ENCODE measurements around the gene ETNK1. TPM values are rescaled to one million over a fixed set of nuclear protein-coding genes. Genes with fewer than 3 reads are reported as not detected.
"Not testable (repeated sequence)": the region's sequence is repeated elsewhere in the genome, so short reads cannot be mapped to it uniquely, and the experiment has no call there.

Gene ETNK1
- total and polyA plus RNA-seq, 4 donors, result 14.3 to 129 (median 48.5) TPM

DNA sequence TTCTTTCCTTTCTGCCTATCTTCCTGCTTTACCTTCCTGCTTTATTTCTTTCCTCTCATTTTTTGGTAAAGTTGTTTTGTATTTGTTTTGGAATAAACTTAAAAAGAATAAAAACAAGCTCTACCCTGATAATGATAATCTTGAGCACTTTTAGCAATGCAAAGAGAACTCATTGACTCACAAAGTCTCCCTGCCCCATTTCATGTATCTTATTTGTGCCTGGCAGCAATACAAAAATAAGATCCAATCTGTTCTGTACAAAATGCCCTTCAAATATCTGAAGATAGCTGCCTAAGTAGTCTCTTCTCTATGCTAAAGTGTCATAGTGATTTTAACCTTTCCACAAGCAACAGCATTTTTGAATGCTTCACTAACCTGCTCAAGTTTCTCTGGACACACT, 31.1 kb upstream of the ETNK1 start:
- Histone ChIP-seq H3K9ac (ENCODE audit: insufficient read depth in 1 of 2, low read length in 2 of 2) (no peak overlapping the region), H3K27ac (ENCODE audit: low read depth in 1 of 2, low read length in 1 of 2) (no peak overlapping the region), H3K36me3 (ENCODE audit: control insufficient read depth in 4 of 4, insufficient read depth in 4 of 4, low read length in 4 of 4) (no peaks in the 10 kb centered on the region), H3K4me3 (no peak overlapping the region), H3K4me1 (ENCODE audit: control insufficient read depth in 5 of 5, insufficient read depth in 5 of 5, low read length in 5 of 5) (no peaks in the 10 kb centered on the region), H3K9me3 (ENCODE audit: control insufficient read depth in 4 of 4, insufficient read depth in 3 of 4, low read length in 3 of 4) (no peaks in the 10 kb centered on the region), H3K27me3 (ENCODE audit: control insufficient read depth in 3 of 3, insufficient read depth in 3 of 3, low read length in 2 of 3) (no peaks in the 10 kb centered on the region)
- TF ChIP-seq, protein P1, sequence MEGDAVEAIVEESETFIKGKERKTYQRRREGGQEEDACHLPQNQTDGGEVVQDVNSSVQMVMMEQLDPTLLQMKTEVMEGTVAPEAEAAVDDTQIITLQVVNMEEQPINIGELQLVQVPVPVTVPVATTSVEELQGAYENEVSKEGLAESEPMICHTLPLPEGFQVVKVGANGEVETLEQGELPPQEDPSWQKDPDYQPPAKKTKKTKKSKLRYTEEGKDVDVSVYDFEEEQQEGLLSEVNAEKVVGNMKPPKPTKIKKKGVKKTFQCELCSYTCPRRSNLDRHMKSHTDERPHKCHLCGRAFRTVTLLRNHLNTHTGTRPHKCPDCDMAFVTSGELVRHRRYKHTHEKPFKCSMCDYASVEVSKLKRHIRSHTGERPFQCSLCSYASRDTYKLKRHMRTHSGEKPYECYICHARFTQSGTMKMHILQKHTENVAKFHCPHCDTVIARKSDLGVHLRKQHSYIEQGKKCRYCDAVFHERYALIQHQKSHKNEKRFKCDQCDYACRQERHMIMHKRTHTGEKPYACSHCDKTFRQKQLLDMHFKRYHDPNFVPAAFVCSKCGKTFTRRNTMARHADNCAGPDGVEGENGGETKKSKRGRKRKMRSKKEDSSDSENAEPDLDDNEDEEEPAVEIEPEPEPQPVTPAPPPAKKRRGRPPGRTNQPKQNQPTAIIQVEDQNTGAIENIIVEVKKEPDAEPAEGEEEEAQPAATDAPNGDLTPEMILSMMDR (IDR thresholded peaks at IDR 0.05; ENCODE audit: control extremely low read depth, extremely low read depth), result no peak
- DNase-seq (no peak), ATAC-seq (ENCODE audit: insufficient read depth, low FRiP score) (no peak)

DNA sequence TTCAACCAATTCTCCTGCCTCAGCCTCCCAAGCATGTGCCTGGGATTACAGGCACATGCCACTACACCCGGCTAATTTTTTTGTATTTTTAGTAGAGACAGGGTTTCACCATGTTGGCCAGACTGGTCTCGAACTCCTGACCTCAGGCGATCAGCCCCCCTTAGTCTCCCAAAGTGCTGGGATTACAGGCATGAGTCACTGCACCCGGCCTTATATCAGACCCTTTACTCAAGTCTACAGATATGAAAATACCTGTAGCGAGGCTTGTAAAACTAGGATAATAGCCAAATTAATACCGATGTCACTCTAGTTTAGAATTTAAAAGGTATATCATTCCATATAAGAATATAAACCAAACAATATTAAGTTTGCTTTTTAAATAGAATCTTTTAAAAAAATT, 27.4 kb upstream of the ETNK1 start:
- H3K9ac ChIP-seq (ENCODE audit: insufficient read depth in 1 of 2, low read length in 2 of 2); DNase-seq; H3K36me3 ChIP-seq (ENCODE audit: control insufficient read depth in 4 of 4, insufficient read depth in 4 of 4, low read length in 4 of 4); ATAC-seq (ENCODE audit: insufficient read depth, low FRiP score); H3K4me1 ChIP-seq (ENCODE audit: control insufficient read depth in 5 of 5, insufficient read depth in 5 of 5, low read length in 5 of 5); H3K4me3 ChIP-seq; H3K27ac ChIP-seq (ENCODE audit: low read depth in 1 of 2, low read length in 1 of 2); H3K9me3 ChIP-seq (ENCODE audit: control insufficient read depth in 4 of 4, insufficient read depth in 3 of 4, low read length in 3 of 4); H3K27me3 ChIP-seq (ENCODE audit: control insufficient read depth in 3 of 3, insufficient read depth in 3 of 3, low read length in 2 of 3): not testable (repeated sequence)
- 94% methylated on average over 6 of the region's 6 CpGs for WGBS, 2 donors

DNA sequence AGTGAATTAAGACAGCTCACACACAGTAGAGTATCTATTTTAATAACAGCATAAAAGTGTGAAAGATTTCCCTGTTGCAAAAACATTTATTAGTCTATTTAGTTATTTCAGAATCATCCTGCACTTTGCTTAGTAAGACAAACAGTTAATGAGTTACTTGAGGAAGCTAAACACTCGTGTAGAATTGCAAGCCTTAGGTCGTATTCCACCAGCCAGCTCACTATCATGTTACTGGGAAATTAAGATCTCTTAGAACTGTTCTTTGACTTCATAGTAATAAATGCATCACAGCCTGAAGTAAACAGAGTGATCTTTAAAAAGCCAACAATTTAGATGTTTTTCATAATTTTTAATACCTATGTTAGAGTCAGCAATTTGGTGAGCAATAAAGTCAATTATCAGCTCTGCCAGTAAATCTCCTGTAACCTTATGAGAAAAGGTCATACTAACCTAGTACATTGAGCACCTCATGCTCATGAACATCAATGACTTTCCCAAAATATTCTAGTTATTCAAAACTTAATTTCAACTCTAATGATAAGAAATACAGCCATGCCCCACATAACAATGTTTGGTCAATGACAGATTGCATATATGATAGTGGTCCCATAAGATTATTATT, 26.7 kb upstream of the ETNK1 start:
- Histone ChIP-seq H3K9me3 (ENCODE audit: control insufficient read depth in 4 of 4, insufficient read depth in 3 of 4, low read length in 3 of 4) (no peaks in the 10 kb centered on the region), H3K27me3 (ENCODE audit: control insufficient read depth in 3 of 3, insufficient read depth in 3 of 3, low read length in 2 of 3) (no peaks in the 10 kb centered on the region), H3K27ac (ENCODE audit: low read depth in 1 of 2, low read length in 1 of 2) (no peak overlapping the region), H3K4me3 (no peak overlapping the region), H3K36me3 (ENCODE audit: control insufficient read depth in 4 of 4, insufficient read depth in 4 of 4, low read length in 4 of 4) (no peaks in the 10 kb centered on the region), H3K4me1 (ENCODE audit: control insufficient read depth in 5 of 5, insufficient read depth in 5 of 5, low read length in 5 of 5) (no peaks in the 10 kb centered on the region), H3K9ac (ENCODE audit: insufficient read depth in 1 of 2, low read length in 2 of 2) (no peak overlapping the region)
- 32 to 50% methylated on average over 2 of the region's 2 CpGs for WGBS, 2 donors
- ATAC-seq (ENCODE audit: insufficient read depth, low FRiP score), result no peak
- TF ChIP-seq, protein P1 (IDR thresholded peaks at IDR 0.05; ENCODE audit: control extremely low read depth, extremely low read depth), result no peak
- no peak for DNase-seq

DNA sequence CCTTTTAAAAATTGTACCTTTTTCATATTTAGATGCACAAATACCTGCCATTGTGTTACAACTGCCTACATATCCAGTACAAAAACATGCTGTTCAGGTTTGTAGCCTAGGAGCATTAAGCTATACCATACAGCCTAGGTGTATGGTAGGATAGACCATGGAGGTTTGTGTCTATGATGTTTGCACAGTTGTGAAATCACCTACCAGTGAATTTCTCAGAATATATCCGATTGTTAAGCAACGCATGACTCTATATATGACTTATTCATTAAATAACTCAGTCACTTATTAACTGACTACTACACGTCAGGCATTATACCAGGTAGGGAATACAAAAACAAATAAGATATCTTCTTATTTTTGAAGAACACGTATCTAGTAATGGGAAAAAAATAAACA, 26.2 kb upstream of the ETNK1 start:
- H3K36me3 ChIP-seq (ENCODE audit: control insufficient read depth in 4 of 4, insufficient read depth in 4 of 4, low read length in 4 of 4), result no peaks in the 10 kb centered on the region
- no peaks in the 10 kb centered on the region for H3K9me3 ChIP-seq (ENCODE audit: control insufficient read depth in 4 of 4, insufficient read depth in 3 of 4, low read length in 3 of 4)
- H3K4me3 ChIP-seq, result no peak overlapping the region
- H3K4me1 ChIP-seq (ENCODE audit: control insufficient read depth in 5 of 5, insufficient read depth in 5 of 5, low read length in 5 of 5), result no peaks in the 10 kb centered on the region
- H3K27me3 ChIP-seq (ENCODE audit: control insufficient read depth in 3 of 3, insufficient read depth in 3 of 3, low read length in 2 of 3), result no peaks in the 10 kb centered on the region
- ATAC-seq (ENCODE audit: insufficient read depth, low FRiP score) (no peak), DNase-seq (no peak)
- 88 to 92% methylated on average over 4 of the region's 4 CpGs for WGBS, 2 donors
- TF ChIP-seq, protein P1 (IDR thresholded peaks at IDR 0.05; ENCODE audit: control extremely low read depth, extremely low read depth), result no peak
- H3K9ac ChIP-seq (ENCODE audit: insufficient read depth in 1 of 2, low read length in 2 of 2), result no peak overlapping the region
- H3K27ac ChIP-seq (ENCODE audit: low read depth in 1 of 2, low read length in 1 of 2), result no peak overlapping the region
